ENCODE data around the gene EPGN. TPM values are rescaled to one million over a fixed set of nuclear protein-coding genes. Genes with fewer than 3 reads are reported as not detected.

The EPGN gene, protein sequence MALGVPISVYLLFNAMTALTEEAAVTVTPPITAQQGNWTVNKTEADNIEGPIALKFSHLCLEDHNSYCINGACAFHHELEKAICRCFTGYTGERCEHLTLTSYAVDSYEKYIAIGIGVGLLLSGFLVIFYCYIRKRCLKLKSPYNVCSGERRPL
- 1 to 10 TPM in 1 of 2 donors, not detected in 1; 2.6 TPM for total RNA-seq

- Mint-ChIP-seq H3K9me3 (no peaks in the 10 kb centered on the region), H3K4me1 (ENCODE audit: low read depth in 2 of 2) (no peaks in the 10 kb centered on the region), H3K36me3 (no peaks in the 10 kb centered on the region), H3K4me3 (no peak within 1 kb of the TSS), H3K27me3 (no peaks in the 10 kb centered on the region), H3K27ac (no peak within 1 kb of the TSS)
- ATAC-seq (no peak), DNase-seq (ENCODE audit: low spot score) (no peak)
These were observed at the start of gene EPGN for GRCh38 chr4:74308215-74308614. Gene EPGN (plus strand): TSS chr4:74308470. CDS start chr4:74308534, 64 bp downstream.

GRCh38 chr4:74258963-74259362 lies 49.3 kb upstream of the EPGN start:
- H3K9me3 Mint-ChIP-seq = no peaks in the 10 kb centered on the region
- no peak for ATAC-seq
- no peaks in the 10 kb centered on the region for H3K27me3 Mint-ChIP-seq
- no peak overlapping the region for H3K27ac Mint-ChIP-seq
- H3K4me1 Mint-ChIP-seq (ENCODE audit: low read depth in 2 of 2) = no peaks in the 10 kb centered on the region
- H3K4me3 Mint-ChIP-seq = no peak overlapping the region
- no peak for DNase-seq (ENCODE audit: low spot score)
- no peaks in the 10 kb centered on the region for H3K36me3 Mint-ChIP-seq

- H3K27me3 Mint-ChIP-seq = no peaks in the 10 kb centered on the region
- H3K4me3 Mint-ChIP-seq = no peak overlapping the region
- DNase-seq (ENCODE audit: low spot score) (no peak), ATAC-seq (no peak)
- no peaks in the 10 kb centered on the region for H3K4me1 Mint-ChIP-seq (ENCODE audit: low read depth in 2 of 2)
- no peaks in the 10 kb centered on the region for H3K36me3 Mint-ChIP-seq
- no peak overlapping the region for H3K27ac Mint-ChIP-seq
- no peaks in the 10 kb centered on the region for H3K9me3 Mint-ChIP-seq
These were observed 48.2 kb upstream of the EPGN start for GRCh38 chr4:74260036-74260435.

GRCh38 chr4:74262522-74262921 lies 45.7 kb upstream of the EPGN start:
- no peaks in the 10 kb centered on the region for H3K27me3 Mint-ChIP-seq
- DNase-seq (ENCODE audit: low spot score) = no peak

GRCh38 chr4:74263551-74263950 lies 44.7 kb upstream of the EPGN start:
- ATAC-seq (no peak), DNase-seq (ENCODE audit: low spot score) (no peak)
- Mint-ChIP-seq H3K27ac (no peak overlapping the region), H3K4me3 (no peak overlapping the region), H3K27me3 (no peaks in the 10 kb centered on the region), H3K9me3 (no peaks in the 10 kb centered on the region), H3K4me1 (ENCODE audit: low read depth in 2 of 2) (no peaks in the 10 kb centered on the region), H3K36me3 (no peaks in the 10 kb centered on the region)

More at GRCh38 chr4:74262522-74262921, 45.7 kb upstream of the EPGN start:
- no peaks in the 10 kb centered on the region for H3K9me3 Mint-ChIP-seq
- H3K27ac Mint-ChIP-seq = no peak overlapping the region
- no peaks in the 10 kb centered on the region for H3K36me3 Mint-ChIP-seq
- H3K4me1 Mint-ChIP-seq (ENCODE audit: low read depth in 2 of 2) = no peaks in the 10 kb centered on the region
- ATAC-seq = no peak
- no peak overlapping the region for H3K4me3 Mint-ChIP-seq

GRCh38 chr4:74266081-74266480 lies 42.2 kb upstream of the EPGN start:
- no peaks in the 10 kb centered on the region for H3K27me3 Mint-ChIP-seq
- no peaks in the 10 kb centered on the region for H3K9me3 Mint-ChIP-seq
- H3K4me1 Mint-ChIP-seq (ENCODE audit: low read depth in 2 of 2) = no peaks in the 10 kb centered on the region
- H3K36me3 Mint-ChIP-seq = no peaks in the 10 kb centered on the region
- DNase-seq (ENCODE audit: low spot score) (no peak), ATAC-seq (no peak)
- H3K27ac Mint-ChIP-seq = no peak overlapping the region
- H3K4me3 Mint-ChIP-seq = no peak overlapping the region

GRCh38 chr4:74267998-74268606 lies 40.2 kb upstream of the EPGN start:
- Mint-ChIP-seq H3K9me3 (no peaks in the 10 kb centered on the region), H3K36me3 (no peaks in the 10 kb centered on the region), H3K27ac (no peak overlapping the region), H3K4me3 (no peak overlapping the region), H3K4me1 (ENCODE audit: low read depth in 2 of 2) (no peaks in the 10 kb centered on the region), H3K27me3 (no peaks in the 10 kb centered on the region)
- ATAC-seq = no peak
- no peak for DNase-seq (ENCODE audit: low spot score)

DNA sequence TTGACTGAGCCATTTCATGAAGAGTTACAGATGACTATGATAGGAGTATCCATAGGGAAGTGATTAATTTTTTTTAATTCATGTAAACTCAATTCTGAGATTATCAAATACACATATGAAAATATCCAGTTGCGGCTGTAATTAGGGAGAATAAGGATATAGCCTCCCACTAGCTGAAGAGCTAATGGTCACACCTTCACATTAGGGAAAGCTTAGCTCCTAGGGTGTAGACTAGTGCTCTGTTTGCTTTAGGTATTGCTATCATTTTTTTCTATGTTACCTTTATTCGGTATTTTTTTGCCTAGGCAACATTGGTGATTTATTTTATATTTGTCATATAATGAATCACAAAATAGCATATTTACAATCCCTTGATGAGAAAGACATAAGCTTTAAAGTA lies 39.6 kb upstream of the EPGN start:
- Mint-ChIP-seq H3K27ac (no peak overlapping the region), H3K4me1 (ENCODE audit: low read depth in 2 of 2) (no peaks in the 10 kb centered on the region), H3K27me3 (no peaks in the 10 kb centered on the region), H3K9me3 (no peaks in the 10 kb centered on the region), H3K4me3 (no peak overlapping the region), H3K36me3 (no peaks in the 10 kb centered on the region)
- ATAC-seq (no peak), DNase-seq (ENCODE audit: low spot score) (no peak)

DNA sequence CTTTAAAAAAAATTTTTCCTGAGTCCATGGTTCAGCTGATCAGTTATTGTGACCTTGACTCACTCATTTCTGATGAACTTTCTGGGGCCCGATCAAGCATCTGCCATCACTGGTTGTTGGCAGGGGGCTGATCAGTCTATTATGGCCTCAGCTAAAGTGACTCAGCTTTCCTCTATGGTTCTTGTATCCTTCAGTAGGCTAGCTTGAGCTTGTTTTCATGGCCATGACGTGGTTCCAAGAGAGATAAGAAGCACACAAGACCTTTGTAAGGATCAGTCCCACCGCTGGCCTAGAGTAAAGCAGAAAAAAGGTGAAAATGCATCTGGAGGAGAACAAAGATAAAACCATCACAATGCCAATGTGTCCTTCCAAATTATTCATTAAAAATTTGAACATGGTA lies 29.8 kb upstream of the EPGN start:
- no peaks in the 10 kb centered on the region for H3K4me1 Mint-ChIP-seq (ENCODE audit: low read depth in 2 of 2)
- DNase-seq (ENCODE audit: low spot score) (no peak), ATAC-seq (no peak)
- H3K27ac Mint-ChIP-seq = no peak overlapping the region
- H3K36me3 Mint-ChIP-seq = no peaks in the 10 kb centered on the region
- H3K27me3 Mint-ChIP-seq = no peaks in the 10 kb centered on the region
- no peaks in the 10 kb centered on the region for H3K9me3 Mint-ChIP-seq
- no peak overlapping the region for H3K4me3 Mint-ChIP-seq

DNA sequence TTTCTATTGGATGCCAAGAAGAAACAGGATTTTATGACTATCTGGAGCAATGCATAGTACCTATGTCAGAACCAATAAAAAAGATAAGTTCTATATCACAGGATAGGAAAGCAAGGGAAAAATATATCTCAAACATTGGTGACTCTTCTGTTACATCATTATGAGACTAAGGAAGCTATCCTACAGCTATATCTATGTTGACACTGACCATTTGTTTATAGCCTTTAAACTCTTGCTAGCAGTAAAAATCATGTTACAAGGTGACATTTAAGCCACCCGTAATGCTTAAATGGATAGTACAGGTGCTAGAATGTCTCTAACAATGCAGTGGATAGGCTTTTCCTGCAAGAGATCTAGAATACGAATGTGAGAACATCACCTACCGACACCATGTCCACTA lies 28.6 kb upstream of the EPGN start:
- H3K27me3 Mint-ChIP-seq = no peaks in the 10 kb centered on the region
- no peak overlapping the region for H3K27ac Mint-ChIP-seq
- DNase-seq (ENCODE audit: low spot score) (no peak), ATAC-seq (no peak)
- no peak overlapping the region for H3K4me3 Mint-ChIP-seq
- no peaks in the 10 kb centered on the region for H3K36me3 Mint-ChIP-seq
- H3K4me1 Mint-ChIP-seq (ENCODE audit: low read depth in 2 of 2) = no peaks in the 10 kb centered on the region
- H3K9me3 Mint-ChIP-seq = no peaks in the 10 kb centered on the region

- ATAC-seq = no peak
- no peaks in the 10 kb centered on the region for H3K27me3 Mint-ChIP-seq
- H3K36me3 Mint-ChIP-seq = no peaks in the 10 kb centered on the region
- H3K4me3 Mint-ChIP-seq = no peak overlapping the region
- H3K9me3 Mint-ChIP-seq = no peaks in the 10 kb centered on the region
- DNase-seq (ENCODE audit: low spot score) = no peak
- H3K4me1 Mint-ChIP-seq (ENCODE audit: low read depth in 2 of 2) = no peaks in the 10 kb centered on the region
- H3K27ac Mint-ChIP-seq = no peak overlapping the region
These were observed 25.3 kb upstream of the EPGN start for GRCh38 chr4:74282926-74283325.

DNA sequence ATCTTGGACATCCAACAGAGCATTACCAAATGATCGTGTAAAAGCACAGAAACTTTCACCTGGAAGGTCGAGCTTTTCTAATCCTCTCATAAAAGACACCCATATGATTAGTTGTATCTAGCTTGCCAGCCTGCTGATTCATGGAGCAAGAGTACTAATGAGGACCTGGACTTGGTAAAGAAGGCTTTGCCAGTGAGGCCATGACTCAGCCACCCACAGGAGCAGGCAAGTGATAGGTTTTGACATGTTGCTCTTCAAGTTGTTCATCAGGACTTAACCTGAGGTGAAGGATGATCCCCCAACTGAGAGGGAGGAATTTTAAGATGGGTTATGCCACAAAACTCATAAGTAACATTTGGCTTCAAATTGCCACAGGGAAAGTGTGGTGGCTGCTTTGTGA lies 24.7 kb upstream of the EPGN start:
- H3K27me3 Mint-ChIP-seq = no peaks in the 10 kb centered on the region
- no peaks in the 10 kb centered on the region for H3K9me3 Mint-ChIP-seq
- no peaks in the 10 kb centered on the region for H3K4me1 Mint-ChIP-seq (ENCODE audit: low read depth in 2 of 2)
- ATAC-seq = no peak
- no peak for DNase-seq (ENCODE audit: low spot score)
- no peak overlapping the region for H3K27ac Mint-ChIP-seq
- no peaks in the 10 kb centered on the region for H3K36me3 Mint-ChIP-seq
- H3K4me3 Mint-ChIP-seq = no peak overlapping the region

DNA sequence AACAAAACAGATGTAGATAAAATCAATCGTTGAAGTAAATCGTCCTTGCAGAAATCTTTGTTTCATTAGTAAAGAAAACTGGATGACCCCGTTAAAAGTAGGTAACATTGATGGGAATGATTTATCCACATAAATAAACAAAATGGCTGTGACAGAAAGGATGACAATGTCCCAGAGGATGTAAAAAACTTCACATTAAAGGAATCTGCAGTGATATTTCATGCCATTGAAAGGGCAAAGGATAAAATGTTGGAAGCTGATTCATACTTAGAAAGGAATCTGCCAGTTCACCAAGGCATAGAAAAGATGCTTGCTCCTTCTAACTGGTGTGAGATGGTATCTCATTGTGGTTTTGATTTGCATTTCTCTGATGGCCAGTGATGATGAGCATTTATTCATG lies 24.2 kb upstream of the EPGN start:
- Mint-ChIP-seq H3K36me3 (no peaks in the 10 kb centered on the region), H3K27ac (no peak overlapping the region), H3K27me3 (no peaks in the 10 kb centered on the region), H3K4me1 (ENCODE audit: low read depth in 2 of 2) (no peaks in the 10 kb centered on the region), H3K9me3 (no peaks in the 10 kb centered on the region), H3K4me3 (no peak overlapping the region)
- DNase-seq (ENCODE audit: low spot score) (no peak), ATAC-seq (no peak)

DNA sequence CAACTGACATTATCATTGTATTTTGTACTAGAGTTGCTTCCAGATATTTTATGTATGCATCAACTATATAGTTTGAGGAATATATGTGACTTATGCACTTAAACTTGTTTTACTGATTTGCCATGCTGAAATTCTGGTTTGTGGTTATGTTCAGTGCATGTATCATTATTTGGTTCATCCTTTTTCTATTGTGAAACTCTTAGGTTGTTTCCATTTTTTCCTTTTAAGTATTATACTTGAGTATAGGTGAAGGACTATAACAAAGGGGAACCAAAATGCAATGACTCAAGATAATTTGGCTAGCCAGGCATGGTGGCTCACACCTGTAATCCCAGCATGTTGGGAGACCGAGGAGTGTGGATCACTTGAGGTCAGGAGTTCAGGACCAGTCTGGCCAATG lies 21.1 kb upstream of the EPGN start:
- Mint-ChIP-seq H3K4me3 (no peak overlapping the region), H3K27ac (no peak overlapping the region), H3K27me3 (no peaks in the 10 kb centered on the region), H3K9me3 (peaks cover 3% of the 10 kb centered on the region), H3K36me3 (no peaks in the 10 kb centered on the region), H3K4me1 (ENCODE audit: low read depth in 2 of 2) (no peaks in the 10 kb centered on the region)
- ATAC-seq = no peak
- DNase-seq (ENCODE audit: low spot score) = no peak

DNA sequence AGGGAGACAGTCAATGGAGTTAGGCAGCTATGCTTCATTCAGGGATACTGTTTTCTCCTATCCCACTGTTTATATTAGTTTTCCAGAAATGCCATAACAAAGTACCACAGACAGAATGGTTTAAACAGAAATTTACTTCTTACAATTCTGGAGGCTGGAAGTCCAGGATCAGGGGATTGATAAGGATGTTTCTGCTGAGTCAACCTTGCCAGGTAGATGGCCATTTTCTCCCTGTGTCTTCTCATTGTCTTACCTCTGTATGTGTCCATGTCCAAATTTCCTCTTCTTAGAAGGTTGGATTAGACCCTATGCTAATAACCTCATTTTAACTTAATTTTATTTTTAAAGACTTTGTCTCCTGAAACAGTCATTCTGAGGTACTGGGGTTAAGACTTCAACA lies 20.5 kb upstream of the EPGN start:
- H3K27me3 Mint-ChIP-seq = no peaks in the 10 kb centered on the region

More for the DNA sequence above, 20.5 kb upstream of the EPGN start:
- no peaks in the 10 kb centered on the region for H3K36me3 Mint-ChIP-seq
- peaks cover 3% of the 10 kb centered on the region for H3K9me3 Mint-ChIP-seq
- H3K4me1 Mint-ChIP-seq (ENCODE audit: low read depth in 2 of 2) = no peaks in the 10 kb centered on the region
- ATAC-seq = no peak
- DNase-seq (ENCODE audit: low spot score) = no peak
- no peak overlapping the region for H3K27ac Mint-ChIP-seq
- no peak overlapping the region for H3K4me3 Mint-ChIP-seq
